IPS-20b (cell line): ENCODE data around the gene SH3BP2.

Experiments
- H3K27ac ChIP-seq: one replicate; pipeline ENCODE4 v1.5.1; 2013; ENCODE audit warnings: low read length
- H3K27me3 ChIP-seq: 2 replicates; pipeline ENCODE4 v1.6.1; 2013; ENCODE audit warnings: mild to moderate bottlenecking, low read length, inconsistent platforms; ENCODE audit not compliant: insufficient read depth
- H3K36me3 ChIP-seq: 2 replicates; pipeline ENCODE4 v1.6.1; 2013; ENCODE audit warnings: low read depth, mild to moderate bottlenecking, inconsistent platforms, low read length, moderate library complexity; ENCODE audit not compliant: insufficient read depth
- H3K4me1 ChIP-seq: 2 replicates; pipeline ENCODE4 v1.6.1; 2013; ENCODE audit warnings: mild to moderate bottlenecking, control low read depth, inconsistent platforms, low read length, moderate library complexity; ENCODE audit not compliant: insufficient read depth
- H3K4me3 ChIP-seq: 2 replicates; pipeline ENCODE4 v1.5.1; 2013; ENCODE audit warnings: mild to moderate bottlenecking, low read length, inconsistent platforms
- H3K9ac ChIP-seq: 2 replicates; pipeline ENCODE4 v1.6.1; 2013; ENCODE audit warnings: low read depth, mild to moderate bottlenecking, inconsistent platforms, low read length, moderate library complexity
- H3K9me3 ChIP-seq: 2 replicates; pipeline ENCODE4 v1.6.1; 2013; ENCODE audit warnings: mild to moderate bottlenecking, low read depth, low read length, inconsistent platforms; ENCODE audit not compliant: insufficient read depth

SH3BP2 gene

DNA sequence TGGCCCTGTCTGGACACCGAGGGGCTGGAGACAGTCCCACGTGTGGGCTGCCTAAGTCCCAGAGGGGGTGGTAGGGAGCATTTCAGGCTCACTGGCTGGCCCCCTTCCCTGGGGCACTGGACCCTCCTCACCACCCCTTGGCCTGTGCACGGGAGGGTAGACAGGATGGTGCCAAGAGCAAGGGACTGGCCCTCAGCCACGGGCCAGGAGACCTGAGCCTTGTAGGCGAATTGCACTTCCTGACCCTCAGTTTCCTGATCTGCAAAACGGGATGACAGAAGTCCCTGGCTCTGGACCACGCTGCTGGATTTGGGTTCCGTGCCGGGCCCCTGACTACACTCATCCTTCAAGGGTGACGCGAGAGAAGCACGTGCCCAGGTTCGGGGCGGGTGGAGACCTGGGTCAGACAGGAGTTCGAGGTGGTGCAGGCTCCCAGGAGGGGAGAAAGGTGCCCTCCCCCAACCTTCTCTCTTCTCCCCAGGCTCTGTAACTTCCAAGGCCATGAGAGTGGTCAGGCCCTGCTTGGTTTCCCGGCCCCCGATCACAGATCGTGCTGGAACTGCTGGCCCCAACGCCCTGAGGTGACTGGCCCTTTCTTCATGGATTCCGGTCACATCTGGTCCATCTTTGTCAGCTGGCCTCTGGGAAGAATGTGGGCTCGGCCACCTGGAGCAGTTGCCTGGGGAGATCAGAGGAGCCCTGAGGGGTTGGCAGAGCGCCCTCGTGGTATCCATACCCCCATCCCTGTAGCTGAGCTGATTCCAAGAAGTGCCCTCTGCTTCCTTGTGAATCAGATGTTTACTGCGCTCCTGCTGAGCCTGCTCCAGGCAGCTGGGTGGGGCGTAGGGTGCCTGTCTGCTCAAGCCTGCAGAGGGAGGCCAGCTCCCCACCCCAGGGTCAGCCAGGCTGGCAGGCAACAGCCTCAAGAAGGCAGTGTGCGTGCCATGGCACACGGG lies 3.3 kb downstream of the SH3BP2 start:
- H3K27me3 ChIP-seq, result peaks cover 34% of the 10 kb centered on the region
- no peaks in the 10 kb centered on the region for H3K9me3 ChIP-seq
- no peak overlapping the region for H3K27ac ChIP-seq
- no peak overlapping the region for H3K4me3 ChIP-seq
- H3K4me1 ChIP-seq, result peaks cover 3% of the 10 kb centered on the region; the same call in 1 of the 2 replicates
- no peaks in the 10 kb centered on the region for H3K36me3 ChIP-seq
- H3K9ac ChIP-seq, result no peak overlapping the region

DNA sequence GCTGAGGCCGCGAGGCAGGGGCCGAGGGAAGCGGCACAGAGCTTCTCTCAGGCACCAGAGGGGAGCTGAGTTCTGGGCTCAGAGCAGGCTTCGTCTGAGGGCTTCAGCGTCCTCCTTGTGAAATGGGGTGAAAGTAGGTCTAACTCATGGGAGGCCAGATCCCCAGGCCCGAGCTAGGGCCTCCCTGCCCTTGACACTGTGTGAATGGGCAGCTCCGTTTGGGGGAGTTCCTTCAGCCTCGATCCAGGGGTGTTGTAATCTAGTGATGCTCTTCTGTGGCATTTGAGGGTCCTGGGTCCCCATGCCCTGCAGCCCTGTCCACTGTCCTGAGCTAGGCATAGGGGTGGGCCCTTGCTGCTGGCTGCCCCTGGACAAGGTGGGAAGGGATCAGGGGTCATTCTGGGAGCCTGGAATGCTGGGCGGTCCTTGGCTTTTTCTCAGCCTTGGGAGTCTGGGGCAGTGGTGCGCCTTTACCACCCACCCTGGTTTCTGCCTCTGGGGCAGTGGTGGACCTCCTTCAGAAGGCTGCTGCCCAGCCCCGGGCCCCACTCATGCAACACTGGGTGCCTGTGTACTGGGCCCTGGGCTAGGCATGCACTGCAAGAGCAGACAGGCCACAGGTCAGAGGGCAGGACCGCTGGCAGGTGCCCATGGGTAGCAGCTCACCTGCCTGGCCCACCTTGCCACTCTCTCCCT lies 4.1 kb downstream of the SH3BP2 start:
- H3K27me3 ChIP-seq, result peaks cover 29% of the 10 kb centered on the region
- H3K27ac ChIP-seq, result no peak overlapping the region
- H3K9ac ChIP-seq, result no peak overlapping the region
- H3K9me3 ChIP-seq, result no peaks in the 10 kb centered on the region
- no peak overlapping the region for H3K4me3 ChIP-seq
- no peaks in the 10 kb centered on the region for H3K36me3 ChIP-seq
- H3K4me1 ChIP-seq, result peaks cover 3% of the 10 kb centered on the region; the same call in 1 of the 2 replicates

DNA sequence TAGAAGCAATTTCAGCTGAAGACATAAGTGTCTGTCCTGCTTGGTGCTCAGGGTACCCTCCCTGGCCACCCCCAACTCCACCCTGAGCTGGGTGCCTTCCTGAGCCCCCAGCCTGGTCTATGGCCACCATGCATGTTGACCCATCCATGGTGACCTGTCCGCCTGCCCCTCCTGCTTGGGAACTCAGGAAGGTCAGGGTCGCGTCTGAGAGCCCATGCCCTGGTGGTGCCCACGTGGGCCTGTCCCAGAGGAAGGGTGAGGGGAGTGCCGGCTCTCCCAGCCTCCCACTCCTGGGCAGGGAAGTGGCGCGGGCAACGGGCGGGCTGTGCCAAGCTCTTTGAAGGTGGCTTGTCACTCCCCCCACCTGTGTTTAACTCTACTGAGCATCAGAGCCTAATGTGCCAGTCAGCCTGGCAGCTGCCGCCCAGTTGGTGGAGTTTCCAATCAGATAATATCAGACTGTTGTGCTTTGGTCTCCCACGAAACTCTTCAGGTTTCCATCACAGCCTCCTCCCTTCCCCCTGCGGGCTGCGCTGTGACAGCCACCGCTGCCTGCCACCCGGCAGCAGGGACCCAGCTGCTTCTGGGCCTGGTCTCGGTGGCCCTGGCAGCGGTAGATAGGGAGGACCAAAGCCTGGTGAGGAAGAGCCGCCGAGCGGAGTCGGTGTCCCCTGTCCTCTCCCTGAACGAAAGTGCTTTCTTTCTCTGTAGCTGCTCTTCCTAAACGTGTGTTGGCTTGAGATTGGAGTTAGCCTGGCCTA lies 4.8 kb downstream of the SH3BP2 start:
- Histone ChIP-seq H3K4me3 (no peak overlapping the region), H3K36me3 (no peaks in the 10 kb centered on the region), H3K27ac (no peak overlapping the region), H3K9me3 (no peaks in the 10 kb centered on the region), H3K27me3 (peaks cover 22% of the 10 kb centered on the region), H3K4me1 (peaks cover 3% of the 10 kb centered on the region; the same call in 1 of the 2 replicates), H3K9ac (no peak overlapping the region)

DNA sequence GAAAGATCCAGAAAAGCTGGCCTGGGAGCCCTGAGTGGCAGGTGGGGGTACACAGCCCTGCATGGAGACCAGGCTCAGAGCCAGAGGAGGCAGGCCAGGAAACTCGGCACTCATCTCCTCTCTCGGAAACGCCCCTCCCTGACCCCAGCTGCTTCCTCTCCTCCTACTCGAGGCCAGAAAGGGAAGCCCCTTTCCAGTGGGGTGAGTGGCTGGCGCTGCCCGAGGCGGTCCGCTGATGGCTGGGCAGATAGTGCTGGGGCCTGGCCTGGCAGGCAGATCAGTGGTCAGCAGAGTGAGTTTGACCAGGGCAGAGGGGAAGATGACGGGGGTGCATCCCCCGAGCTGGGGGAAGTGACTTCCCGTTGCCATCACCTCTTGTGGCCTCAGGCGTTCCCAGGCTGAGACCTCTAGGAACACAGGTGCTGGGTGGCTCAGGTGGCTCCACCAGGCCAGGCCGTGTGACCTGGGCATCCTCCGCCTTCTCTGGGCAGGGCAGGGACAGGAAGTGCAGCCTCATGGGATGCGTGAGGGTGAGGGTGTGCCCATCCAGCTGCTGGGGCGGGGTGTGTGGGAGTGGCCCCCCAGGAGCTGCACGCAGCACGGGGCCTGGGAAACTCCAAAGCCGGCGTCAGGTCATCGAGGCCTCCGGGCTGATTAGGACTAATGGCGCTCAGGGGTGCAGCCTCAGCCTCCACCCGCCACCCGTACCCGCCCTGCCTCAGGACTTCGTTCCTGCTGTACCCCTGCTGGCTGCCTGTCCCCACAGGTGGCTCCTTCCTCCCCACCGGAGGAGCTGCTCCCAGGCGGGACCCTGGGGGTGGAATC lies 5.7 kb downstream of the SH3BP2 start:
- Histone ChIP-seq H3K36me3 (no peaks in the 10 kb centered on the region), H3K4me1 (peaks cover 3% of the 10 kb centered on the region; the same call in 1 of the 2 replicates), H3K9ac (no peak overlapping the region), H3K9me3 (no peaks in the 10 kb centered on the region), H3K27me3 (peaks cover 17% of the 10 kb centered on the region), H3K27ac (no peak overlapping the region), H3K4me3 (no peak overlapping the region)

DNA sequence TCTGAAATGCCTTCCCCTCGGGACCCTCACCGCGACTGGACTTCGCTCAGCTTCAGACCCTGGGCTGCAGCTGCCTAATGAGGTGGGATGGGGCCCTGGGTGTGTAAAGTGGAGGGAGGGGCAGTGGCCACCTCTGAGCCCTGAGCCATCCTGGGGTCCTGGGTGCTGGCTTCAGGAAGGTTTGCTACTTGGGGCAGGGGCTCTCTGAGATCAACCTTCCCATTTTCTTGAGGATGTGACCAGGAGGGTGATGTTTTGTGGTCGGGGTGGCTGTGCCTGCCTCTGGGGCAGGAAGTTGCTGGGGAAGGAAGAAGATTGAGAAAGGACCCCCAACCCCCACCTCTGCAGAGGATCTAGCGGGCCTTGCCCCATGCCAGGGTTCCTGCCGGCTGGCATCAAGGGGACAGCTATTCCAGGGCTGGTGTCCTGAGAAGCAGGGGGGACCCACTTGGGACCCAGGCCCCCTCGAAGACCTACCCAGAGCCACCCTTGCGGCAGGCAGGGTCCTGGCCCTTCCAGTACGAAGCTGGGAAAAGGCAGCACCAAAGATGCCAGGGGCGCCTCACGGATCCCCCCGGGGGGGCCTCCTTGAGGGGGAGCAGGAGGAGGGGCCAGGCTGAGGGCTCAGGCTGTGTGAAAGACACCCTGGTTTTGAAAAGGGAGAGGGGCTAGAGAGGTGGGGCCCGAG lies 6.5 kb downstream of the SH3BP2 start:
- H3K27me3 ChIP-seq, result peaks cover 9% of the 10 kb centered on the region; the same call in 1 of the 2 replicates
- H3K27ac ChIP-seq, result no peak overlapping the region
- no peak overlapping the region for H3K9ac ChIP-seq
- no peaks in the 10 kb centered on the region for H3K9me3 ChIP-seq
- H3K4me1 ChIP-seq, result peaks cover 3% of the 10 kb centered on the region; the same call in 1 of the 2 replicates
- no peak overlapping the region for H3K4me3 ChIP-seq
- H3K36me3 ChIP-seq, result no peaks in the 10 kb centered on the region

DNA sequence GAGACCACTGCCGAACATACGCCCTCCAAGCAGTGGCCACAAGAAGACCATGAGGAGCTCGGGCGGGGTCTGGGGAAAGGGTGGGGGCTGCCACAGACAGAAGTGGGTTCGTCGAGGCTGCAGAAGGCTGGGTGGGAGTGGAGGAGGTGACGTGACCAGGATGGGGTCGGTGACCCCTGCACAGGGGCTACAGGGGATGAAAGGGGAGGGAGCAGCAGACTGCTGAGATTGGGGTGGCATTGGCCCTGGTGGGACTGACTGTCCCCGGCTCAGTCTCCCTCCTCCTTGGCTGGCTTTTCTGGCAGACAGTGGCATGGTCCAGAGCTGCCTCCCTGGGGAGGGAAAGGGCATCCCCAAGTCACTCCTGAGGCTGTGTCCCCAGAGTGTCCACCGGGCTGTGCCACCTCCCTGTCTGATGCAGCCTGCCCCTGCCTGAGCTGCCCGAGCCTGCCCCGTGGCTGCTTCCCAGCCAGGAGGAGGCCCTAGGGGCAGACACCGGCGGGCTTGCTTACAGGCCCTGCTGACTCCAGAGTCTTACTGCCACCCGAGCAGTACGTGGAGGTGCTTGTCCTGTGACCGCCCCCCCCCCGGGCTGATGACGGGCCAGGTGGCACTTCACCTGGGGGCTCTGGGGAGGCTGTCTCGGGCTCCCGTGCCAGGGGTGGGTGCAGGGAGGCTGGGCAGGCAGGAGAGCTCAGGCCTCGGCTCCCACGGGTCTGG lies 7.2 kb downstream of the SH3BP2 start:
- no peak overlapping the region for H3K27ac ChIP-seq
- peaks cover 3% of the 10 kb centered on the region; the same call in 1 of the 2 replicates for H3K4me1 ChIP-seq
- no peaks in the 10 kb centered on the region for H3K36me3 ChIP-seq
- no peak overlapping the region for H3K4me3 ChIP-seq
- H3K9ac ChIP-seq, result no peak overlapping the region
- H3K9me3 ChIP-seq, result no peaks in the 10 kb centered on the region
- 0 out of 2 replicates have a peak, but pooled peaks cover 2% of the 10 kb centered on the region for H3K27me3 ChIP-seq

DNA sequence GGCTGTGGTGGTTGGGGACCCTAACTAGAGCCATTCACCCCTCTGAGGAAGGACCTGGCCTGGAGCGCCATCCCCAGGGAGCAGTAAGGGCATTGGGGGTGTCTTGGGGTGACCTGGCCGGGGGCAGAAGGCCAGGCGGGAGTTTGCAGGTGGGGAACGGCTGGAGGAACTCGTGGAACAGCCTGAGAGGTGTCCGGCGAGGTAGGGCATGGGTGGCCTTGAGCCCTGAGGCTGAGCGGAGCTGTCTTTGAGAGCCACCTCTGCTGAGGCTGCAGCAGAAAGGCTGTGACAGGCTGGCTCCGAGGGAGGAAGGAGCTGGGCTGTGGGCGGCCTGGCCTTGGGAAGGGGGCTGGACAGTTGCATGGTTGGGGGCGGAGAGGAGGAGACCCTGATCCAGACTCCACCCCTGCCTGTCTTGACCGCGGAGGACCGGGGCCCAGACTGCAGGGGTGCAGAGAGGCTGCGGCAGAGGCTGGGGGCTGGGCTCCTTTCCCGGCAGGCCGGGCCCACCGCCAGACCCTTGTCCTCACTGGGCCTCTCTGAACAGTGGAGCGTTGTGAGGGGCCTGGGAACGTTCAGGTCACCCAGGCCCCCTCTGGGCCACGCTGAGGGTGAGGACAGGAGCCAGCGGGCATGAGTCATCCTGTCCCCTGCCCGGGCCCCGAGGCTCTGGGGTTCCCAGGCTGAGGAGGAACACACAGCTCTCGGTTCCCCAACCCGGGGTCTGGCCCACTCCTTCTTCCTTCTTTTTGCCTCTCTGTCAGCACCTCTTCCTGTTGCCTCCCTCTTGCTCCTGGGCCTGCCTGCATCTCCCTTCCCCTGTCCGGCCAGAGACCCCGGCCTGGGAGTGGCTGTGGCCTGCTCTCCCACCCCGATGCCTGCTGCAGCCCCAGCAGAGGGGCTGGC lies 8.1 kb downstream of the SH3BP2 start:
- no peak overlapping the region for H3K4me3 ChIP-seq
- H3K4me1 ChIP-seq, result peaks cover 3% of the 10 kb centered on the region; the same call in 1 of the 2 replicates
- no peaks in the 10 kb centered on the region for H3K27me3 ChIP-seq
- H3K36me3 ChIP-seq, result no peaks in the 10 kb centered on the region
- peak overlapping the region; percentile 51; the same call in 1 of the 2 replicates for H3K9ac ChIP-seq
- H3K9me3 ChIP-seq, result no peaks in the 10 kb centered on the region
- no peak overlapping the region for H3K27ac ChIP-seq

DNA sequence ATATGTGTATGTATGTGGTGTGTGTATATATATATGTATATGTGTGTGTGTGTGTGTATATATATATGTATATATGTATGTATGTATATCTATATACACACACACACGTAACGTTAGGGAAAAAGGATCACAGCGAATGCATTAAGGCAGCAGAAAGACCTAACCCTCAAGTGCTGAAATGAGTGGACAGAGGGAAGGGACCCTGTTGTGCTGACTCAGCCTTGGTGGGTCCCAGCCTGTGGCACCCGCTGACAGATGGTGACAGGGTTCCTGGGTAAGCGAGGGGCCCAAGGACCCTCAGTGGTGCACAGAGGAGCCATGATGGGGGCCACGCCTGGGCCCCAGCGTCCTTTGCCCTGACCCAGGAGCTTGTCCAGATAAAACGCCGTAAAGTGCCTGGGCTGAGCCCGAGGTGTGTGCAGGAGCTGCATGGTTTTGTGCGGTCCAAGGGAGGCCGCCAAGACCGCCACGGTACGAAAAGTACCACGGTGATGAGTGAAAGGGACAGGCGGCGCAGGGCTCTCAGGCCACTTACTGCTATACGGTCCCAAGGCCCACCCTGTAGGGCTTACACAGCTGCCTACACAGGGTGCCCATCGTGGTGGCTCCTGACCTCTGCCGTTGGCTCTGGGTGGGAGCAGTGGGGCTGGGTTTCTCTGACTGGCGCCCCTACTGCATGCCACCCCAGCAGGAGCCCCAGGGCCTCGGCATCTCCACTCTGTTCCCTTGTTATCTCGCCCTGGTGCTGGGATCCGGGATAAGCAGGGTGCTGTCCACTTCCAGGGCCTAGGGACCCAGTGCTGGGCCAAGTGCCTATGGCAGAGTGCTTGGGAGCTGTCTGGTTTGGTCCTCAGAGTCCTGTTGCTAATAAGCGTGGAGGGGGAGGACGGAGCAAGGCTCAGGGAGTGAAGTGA lies 10.0 kb downstream of the SH3BP2 start:
- Histone ChIP-seq H3K4me3 (no peak overlapping the region), H3K27ac (no peak overlapping the region), H3K27me3 (no peaks in the 10 kb centered on the region), H3K9me3 (no peaks in the 10 kb centered on the region), H3K4me1 (peaks cover 3% of the 10 kb centered on the region; the same call in 1 of the 2 replicates), H3K9ac (no peak overlapping the region), H3K36me3 (no peaks in the 10 kb centered on the region)
